Kasumi-1 (cell line): ENCODE measurements around the gene SEZ6.

Source experiments
- DNase-seq, 2 experiments: peaks; one replicate each; lab custom pipeline; 2025; lab: John Stamatoyannopoulos, UW

Gene SEZ6

DNA sequence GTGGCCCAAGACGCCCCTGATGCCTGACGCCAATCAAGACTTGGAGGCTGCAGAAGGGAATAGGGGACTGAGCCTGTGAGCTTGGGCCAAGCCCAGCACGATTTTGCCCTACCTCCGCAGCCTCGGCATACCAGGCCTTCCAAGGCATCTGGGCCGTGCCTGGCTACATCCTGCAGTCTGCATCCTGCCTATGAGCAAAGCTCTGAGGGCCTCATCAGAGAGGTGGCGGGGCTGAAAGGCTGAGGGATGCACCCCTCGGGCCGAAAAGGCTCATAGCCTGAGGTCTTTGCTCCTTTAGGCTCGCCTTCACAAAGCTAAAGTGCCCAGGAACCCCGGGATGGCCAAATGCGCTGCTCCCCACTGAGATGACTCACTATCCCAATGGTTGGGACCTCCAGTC is 2.5 kb downstream of the SEZ6 start:
- no peak for DNase-seq

DNA sequence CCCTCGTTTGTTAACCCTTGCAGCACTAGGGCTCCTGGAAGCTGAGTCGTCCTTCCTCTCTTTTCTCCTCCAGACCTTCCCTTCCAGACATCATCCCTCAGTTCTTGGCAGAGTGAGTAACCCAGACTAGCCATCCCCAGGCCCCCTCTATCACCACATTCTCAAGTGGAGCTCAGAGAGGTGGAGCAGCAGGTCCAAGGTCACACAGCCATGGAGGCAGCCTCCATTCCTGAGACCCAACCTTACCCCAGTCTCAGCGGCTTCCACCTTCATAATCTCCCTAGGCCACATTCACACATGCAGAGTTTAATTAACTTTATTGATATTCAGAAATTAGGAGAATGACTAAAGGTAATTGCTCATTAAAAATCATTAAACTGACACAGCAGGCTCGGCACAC is 3.0 kb downstream of the SEZ6 start:
- no peak for DNase-seq

DNA sequence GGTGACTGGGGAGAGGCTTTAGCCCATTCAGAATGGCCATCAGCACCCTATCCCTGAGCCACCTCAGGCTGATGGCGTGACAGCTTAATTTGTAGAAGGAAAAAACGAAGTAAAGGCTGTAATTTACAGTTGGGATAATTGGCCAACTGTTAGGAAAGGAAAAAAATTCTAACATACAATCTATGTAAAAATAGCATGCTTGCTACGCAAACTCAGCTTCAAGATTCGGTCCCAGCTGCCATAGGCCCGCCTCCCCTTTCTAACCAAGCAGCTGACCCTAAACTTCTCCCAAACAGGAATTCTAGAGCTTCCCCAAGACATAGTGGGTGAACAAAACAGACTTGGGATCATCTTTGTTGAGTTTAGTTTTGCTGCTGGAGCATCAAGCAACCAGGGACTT is 4.9 kb downstream of the SEZ6 start:
- no peak for DNase-seq

- no peak for DNase-seq
Measured at GRCh38 chr17:28999206-28999605, 6.6 kb downstream of the SEZ6 start.

DNA sequence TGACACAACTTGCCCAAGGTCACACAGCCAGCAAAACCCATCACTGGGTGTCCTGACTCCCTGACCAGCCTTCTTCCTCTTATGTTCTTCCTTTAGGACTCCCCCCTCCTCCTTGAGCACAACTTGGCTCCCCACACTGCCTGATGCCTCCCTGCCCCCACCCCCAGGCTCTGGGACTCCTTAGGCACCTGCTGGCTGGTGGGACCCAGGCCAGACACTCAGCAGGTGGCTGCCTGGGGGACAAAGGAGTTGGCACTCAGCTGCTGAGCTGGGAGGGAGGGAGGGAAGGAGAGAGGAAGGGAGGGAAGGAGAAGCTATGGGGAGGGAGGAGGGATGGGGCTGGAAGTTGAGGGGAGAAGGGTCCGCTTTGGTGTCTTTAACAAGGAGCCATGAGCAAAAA is 8.0 kb downstream of the SEZ6 start:
- no peak for DNase-seq

- no peak for DNase-seq
Measured at GRCh38 chr17:28996554-28997096, 9.2 kb downstream of the SEZ6 start.

- DNase-seq, result no peak
Measured at GRCh38 chr17:28993645-28994426, 12.0 kb downstream of the SEZ6 start.

- DNase-seq, result no peak
Measured at GRCh38 chr17:28992625-28993600, 12.9 kb downstream of the SEZ6 start.

DNA sequence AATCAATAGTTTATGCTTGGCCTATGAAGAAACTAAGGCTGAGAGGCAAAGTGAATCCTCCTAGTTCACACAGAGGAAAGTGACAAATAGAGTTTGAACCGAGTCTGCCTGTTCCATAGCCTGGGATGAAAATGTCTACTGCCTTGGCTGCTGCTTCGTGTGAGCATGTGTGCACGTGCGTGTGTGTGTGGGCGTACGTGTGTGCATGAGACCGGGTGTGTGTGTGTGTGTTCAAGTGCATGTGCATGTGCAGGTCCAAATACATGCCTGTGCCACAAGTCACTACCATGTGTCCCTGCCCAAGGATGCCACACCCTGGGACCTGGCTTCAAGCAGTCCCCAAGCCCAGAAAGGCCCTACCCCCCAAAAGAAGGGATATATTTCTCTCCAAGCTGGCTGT is 13.6 kb downstream of the SEZ6 start:
- DNase-seq, result no peak

- no peak for DNase-seq
Measured at GRCh38 chr17:28991779-28992178, 14.1 kb downstream of the SEZ6 start.

GRCh38 chr17:28989028-28989427 is 16.8 kb downstream of the SEZ6 start:
- DNase-seq, result no peak

GRCh38 chr17:28988475-28988874 is 17.4 kb downstream of the SEZ6 start:
- no peak for DNase-seq

DNA sequence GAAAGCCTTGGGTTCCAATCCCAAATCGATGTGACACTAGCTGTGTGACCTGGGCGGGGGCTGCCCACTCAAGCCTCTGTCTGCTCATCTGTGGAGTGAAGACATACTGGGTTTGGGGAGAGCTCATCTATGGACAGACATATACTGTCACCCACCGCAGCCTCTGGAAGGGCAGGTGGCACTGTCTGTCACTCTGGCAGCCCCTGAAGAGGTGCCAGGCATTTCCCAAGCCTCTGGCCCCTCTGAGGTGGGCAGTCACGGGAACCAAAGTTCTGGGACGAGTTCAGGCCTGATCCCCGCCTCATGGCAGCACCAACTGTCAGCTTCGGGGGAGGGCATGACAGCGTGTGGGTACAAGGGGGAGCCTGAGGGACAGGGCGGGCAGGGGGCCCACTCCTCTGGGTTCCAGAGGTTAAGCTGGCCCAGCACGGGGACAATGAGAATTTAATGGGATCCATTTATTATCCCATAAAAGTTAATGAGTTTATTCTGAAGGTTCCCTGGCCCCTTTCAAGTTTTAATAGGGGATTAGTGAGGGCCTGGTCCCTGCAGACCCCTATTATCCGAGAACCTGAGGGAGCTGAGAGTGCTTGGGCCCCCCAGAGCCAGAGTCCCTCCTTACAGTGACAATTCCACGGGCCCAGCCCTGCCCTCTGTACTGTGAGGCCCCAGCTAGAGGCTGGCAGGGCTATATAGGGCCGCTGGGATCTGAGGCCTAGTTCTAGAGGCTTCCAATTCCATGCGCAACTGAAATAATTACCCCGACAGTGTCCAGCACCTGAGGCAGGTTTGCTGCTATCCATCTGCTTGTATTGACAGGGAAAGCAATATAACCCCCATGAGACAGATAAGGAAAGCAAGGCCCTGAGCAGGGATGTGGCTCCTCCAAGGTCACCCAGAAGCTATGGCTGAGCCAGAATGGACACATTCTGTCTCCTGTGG is 18.8 kb downstream of the SEZ6 start:
- DNase-seq, result no peak

DNA sequence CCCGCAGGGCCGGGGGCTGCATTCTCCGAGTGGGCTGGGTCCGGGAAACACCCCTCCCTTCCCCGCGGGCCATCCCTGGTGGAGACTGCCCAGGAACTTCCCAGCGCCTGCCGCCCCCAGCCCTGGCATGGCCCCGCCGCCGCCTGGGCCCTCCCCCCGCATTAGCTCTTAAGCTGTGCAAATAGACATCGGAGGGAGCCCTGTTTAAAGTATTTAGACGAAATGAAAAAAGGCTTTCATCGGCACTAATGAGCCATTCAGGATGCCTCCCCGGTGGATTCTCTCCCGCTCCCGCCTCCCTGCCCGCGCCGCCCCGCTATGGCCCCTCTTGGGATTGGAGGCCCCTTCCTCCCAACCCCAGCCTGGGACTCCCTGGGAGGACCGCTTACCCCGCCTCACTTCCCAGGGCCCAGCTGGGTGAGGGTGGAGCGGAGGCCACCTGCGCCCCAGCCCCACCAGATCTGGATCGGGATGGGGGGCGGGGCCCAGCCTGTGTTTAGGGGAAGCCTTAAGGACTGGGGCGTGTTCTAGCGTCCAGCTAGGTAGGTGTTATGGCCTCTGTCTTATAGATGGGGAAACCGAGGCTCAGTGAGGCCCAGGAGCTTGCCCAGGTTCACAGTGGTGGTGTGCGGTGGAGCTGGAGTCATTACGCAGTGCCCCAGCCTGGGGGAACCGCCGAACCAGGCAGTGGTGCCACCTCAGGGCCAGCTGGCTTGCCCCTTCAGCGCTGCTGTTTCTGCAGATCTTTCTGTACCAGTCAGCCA is 19.7 kb downstream of the SEZ6 start:
- DNase-seq, result no peak

DNA sequence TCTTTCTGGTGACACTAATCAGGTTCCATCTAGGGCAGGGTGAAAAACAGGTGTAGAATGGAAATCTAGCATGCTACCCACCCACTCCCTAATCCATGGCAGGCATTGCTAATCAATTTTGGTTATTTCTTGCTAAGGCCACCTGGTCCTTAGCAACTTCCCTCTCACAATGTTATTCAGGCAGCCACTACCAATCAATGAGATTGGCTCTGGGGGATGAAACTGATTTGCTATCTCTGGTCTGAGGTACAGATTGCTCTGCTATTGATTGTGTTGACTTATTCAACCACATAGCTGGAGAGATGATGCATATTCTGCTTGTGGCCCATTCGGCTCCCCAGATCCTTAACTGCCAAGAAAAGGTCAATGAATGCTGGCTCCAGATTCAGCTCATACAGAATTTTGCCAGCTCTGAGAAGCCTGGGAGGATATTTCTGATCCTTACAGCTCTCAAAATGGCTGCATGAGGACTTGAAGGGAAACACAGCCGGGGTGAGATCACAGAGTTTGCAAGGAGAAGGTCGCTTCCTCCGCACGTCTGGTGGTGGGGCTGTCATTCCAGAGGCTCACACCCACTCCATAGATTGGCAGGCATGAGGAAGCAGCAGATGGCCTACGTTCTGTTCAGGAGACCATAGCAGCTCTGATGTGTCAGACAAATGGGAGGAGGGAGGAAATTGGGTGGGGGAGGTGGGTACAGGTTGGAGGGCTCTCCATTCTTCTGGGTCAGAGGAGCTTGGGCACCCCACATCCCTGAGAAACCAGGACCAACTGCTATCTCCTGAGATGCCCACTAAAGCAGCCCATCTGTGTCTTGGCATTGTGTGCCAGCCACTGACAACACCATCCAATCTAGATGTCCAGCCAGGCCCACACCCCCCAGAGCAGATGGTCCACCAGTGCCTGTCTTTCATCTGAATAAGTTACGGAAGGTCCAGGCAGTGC is 22.3 kb downstream of the SEZ6 start:
- no peak for DNase-seq

GRCh38 chr17:28982131-28982793 is 23.6 kb downstream of the SEZ6 start:
- DNase-seq, result peak; percentile 90 to 92

DNA sequence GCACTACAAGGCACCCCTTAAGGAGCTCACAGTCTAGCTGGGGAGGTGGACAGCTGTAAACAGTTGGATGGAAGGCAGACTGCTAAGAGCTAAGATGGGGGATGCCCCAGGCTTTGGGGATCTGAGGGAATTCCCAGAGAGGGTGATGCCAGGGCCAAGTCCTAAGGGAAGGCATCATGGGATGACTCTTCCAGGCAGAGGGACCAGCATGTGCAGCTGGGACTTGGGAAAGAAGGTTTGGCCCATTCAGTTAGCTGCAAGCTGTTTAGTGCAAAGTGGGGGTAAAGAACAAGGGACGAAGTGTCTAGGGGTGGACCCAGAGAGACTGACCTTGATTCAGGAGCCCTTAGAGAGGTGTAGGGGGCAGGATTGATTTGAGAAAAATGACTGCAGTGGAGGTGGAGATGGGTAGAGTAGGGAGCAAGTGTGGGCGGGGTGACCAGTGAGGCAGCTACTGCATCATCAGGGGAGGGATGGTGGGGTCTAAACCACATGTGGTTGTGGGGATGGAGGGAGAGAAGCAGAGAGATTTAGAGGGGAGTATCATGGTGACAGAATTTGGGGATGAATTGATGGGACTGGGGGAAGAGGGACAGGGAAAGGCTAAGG is 27.4 kb downstream of the SEZ6 start:
- no peak for DNase-seq

DNA sequence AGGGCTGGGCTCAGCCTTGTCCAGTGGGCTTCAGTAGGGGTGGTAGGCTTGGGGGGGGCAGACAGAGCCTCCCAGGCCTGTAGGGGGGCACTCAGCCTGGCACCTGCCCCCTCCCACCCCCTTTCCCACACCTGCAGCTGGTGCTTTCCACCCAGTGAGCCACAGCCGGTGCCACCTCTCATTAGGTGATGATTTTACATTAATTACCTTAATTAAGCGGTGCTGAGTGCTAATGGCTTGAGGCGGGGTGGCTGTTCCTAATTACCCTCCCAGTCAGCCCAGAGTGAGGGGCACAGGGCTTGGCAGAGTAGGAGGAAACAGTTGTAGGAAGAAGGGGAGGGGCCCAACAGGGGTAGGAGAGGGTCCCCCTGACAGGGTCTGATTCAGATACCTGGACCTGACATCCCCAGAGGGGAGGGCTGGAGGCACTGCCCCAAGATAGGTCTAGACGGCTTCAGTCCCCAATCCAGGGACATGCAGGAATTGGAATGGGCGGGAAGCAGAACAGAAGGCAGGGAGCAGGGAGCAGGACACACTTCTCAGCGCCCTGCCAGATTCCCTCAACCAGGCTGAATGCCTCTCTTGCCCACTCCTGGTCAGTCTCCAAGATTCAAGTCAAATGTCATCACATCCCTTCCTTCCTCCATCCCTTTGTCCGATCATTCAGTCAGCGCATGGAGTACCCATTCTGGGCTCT is 28.0 kb downstream of the SEZ6 start:
- no peak for DNase-seq
